T follicular helper cell (primary cell): ENCODE results near the gene LVRN.

Source experiments
- DNase-seq: peaks from one replicate; pipeline ENCODE4 v3.0.0-alpha.2; 2020; ENCODE audit warnings: low read depth

LVRN gene

DNA sequence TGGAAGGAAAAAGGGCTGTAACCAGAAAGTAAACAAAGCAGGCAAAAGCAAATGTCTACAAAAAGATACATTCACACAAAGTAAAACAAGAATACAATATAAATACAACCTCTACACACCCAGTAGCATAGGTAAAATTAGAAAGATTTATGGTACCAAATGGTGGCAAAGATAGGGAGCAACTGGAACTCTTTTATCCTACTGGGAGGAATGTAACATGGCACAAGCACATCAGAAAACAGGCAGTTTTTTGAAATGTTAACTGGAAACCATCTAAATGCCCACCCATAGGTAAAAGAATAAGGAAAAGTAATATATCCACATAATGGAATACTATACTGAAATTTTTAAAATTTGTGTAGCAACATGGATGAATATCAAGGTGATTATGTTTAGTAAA lies 61.3 kb downstream of the LVRN start:
- DNase-seq = no peak

DNA sequence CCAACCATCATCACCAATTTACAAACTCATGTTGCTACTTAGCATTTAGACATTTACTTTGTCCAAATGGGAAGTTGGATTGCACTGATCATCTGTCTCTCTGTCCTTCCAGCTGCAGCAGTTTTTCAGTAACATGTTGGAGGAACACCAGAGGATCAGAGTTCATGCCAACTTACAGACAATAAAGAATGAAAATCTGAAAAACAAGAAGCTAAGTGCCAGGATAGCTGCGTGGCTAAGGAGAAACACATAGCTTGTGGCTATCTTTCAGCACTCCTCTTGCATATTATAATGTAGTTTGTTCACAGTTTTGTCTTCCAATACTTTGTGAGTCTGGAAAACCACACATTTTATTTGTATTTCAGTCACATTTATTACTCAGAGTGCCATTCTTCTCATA lies 63.6 kb downstream of the LVRN start:
- DNase-seq = no peak

DNA sequence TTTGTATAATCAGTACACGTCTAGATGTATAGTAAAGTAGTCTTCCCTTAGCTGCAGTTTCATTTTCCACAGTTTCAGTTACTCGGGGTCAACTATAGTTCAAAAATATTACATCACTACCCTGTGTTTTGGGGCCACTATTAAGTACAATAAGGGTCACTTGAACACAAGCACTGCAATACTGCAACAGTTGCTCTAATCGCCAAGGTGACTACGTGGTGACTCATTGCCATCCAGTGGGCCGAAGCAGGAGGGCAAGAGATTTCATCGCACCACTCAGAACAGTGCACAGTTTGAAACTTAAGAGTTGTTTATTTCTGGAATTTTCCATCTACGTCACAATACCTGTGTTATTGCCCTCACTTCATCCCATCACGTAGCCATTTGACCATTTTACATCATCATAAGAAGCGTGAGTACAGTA lies 69.8 kb downstream of the LVRN start, which contains the start of gene ARL14EPL:
TSS of gene ARL14EPL (plus strand) at position 379 of the 424 bp plus-strand sequence. CDS start 18,994 bp downstream, outside the sequence.
- no peak for DNase-seq

DNA sequence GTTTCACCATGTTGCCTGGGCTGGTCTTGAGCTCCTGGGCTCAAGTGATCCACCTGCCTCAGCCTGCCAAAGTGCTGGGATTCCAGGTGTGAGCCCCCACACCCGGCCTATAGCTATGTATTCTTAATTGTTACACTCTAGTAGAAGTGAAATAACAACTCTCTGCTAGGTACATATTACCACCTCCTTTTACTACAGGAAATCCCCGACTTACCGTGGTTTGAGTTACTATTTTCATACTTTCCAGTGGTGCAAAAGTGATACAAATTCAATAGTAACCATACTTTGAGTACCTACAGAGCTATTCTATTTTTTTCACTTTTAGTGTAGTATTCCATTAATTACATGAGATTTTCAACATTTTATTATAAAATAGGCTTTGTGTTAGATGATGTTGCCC lies 70.7 kb downstream of the LVRN start:
- DNase-seq = no peak

DNA sequence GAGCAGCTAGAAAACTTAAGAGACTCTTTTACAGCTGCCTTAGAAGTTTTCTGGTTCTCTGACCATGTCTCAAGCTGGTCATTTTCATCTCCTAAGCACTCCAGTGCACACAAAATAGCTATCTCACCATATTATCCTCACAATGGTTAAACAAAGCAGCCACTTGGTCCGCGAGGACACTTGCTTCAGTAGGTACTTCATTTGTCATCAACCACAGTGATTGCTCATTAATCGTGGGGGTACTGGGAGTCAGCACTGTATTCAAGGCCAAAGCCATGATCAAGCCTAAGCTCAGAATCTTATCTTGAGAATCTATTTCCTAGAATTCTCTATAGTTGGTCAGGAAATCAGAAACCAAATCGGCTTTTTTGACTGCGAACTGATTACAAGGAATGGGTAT lies 72.8 kb downstream of the LVRN start:
- no peak for DNase-seq

DNA sequence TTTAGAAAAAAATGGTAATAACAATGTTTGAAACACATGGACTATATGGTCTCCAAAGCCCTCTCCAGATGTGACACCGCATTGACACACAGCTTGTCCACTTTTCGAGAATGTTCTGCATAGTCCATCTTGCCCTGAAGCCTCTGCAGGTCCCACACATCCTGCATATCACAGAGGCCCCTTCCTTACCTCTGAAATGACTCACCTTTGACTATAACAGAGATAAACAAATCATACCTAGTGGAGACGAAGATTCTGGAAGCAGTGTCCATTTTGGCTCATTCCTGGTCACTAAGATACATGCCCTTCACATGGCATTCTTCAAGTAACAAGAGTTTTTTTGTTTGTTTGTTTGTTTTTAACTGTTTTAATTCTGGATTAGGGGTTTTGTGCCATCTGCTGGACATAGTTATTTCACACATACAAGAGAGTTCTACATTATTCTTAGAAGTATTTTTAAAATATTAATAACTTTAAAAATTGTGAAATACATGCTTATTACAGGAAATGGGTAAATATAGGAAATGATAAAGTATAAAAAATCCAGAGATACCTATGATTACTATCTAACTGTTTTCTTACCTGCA lies 75.1 kb downstream of the LVRN start:
- DNase-seq = no peak

DNA sequence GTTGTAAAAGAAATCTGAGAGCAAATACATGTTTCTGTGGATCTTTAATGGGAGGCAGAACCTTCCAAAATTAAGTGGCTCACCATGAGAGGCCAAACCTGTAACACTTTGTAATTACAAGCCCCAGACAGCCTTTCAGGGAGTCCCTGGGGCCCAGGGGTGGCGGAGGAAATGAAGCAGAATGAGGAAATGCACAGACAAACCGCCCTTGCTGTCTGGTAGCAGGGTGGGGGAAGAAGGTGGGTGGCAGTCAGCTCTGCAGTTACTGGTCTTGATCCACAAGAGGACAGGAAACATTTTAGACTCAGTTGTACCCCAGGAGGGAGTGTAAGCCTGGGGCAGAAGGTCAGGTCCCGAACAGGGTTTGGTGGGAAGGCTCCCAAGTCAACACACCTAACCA lies 76.5 kb downstream of the LVRN start:
- no peak for DNase-seq

DNA sequence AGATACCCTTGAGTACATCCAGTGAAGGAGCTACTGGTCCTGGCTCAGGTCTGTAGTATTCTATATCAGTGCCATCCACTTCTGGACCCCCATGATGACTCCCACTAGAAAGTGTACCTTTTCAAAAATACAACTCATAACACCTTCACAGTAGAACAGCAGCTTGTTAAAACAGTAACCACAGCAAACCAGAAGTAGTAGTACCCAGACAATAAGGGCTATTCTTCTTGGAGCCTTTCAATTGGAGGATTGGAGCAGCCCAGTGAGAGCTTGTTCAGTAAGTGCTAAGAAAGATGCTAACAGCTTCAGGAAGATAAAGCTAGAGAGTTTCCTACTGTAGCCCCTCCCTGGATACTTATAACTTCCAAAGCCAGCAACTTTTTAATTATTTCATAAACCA lies 80.1 kb downstream of the LVRN start:
- no peak for DNase-seq

DNA sequence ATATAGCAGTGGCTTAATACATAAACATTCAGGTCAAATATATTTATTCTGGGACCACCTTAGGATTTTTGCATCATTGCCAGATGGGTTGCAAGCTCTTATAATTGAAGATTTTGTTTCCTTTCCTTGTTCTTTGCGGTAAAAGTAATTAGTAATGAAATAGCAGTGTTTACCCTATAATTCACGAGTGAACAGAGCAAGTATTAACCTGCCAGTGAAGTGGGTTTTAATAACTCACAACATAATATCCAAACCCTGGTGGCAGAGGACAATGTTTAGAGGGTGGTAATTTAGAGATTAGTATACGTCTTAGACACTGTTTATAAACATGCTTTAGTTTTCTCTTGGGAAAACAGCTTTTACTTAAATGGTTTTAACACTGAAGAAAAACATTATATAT lies 81.8 kb downstream of the LVRN start:
- DNase-seq = no peak

DNA sequence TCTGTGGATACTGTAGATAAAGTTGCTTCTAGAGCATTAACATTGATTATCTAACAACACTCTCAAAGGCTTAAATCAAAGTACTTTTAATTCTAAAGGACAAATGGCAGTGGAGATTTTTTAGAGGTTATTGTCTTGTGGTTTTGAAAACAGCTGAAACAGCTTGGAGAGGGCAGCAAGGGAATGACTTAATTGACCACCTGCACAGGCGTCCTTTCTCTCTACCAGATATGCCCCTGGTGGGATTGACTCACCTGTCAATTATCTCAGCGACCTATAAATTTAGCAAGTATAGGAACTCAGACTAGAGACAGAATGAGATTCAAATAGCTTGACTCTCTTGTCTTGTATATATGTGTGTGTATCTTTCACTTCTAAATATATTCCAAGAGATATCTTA lies 83.5 kb downstream of the LVRN start:
- no peak for DNase-seq

DNA sequence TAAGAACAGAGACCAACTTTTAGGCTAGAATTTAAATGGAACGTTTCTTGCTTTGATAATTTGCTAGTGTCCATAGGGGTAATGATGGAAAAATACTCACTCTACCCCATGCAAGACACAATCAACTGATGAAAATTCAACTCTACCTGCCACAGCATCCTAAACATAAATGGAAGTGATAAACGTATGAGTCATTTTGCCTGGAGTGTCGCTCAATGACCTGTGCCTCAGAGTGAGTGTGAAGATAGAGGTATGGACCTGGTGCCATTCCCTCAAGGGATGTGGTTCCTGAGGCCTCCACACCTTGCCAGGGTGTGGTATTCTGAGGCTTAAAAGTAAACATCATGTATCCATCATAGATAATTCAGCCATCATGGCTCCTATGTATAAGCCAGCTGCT lies 84.0 kb downstream of the LVRN start:
- no peak for DNase-seq

DNA sequence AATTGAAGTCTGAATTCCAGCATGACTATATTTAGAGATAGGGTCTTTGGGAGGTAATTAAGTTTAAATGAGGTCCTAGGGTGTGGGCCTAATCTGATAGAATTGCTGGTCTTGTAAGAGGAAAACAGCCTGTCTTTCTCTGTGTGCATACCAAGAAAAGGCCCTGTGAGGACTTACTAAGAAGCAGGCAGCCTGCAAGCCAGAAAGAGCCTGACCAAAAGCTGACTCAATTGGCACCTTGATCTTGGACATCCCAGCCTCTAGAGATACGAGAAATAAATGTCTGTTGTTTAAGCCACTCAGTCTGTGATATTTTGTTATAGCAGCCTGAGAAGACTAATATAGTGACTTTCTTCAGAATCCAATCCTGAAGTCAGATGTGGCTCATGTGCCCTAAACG lies 84.5 kb downstream of the LVRN start:
- DNase-seq = no peak

DNA sequence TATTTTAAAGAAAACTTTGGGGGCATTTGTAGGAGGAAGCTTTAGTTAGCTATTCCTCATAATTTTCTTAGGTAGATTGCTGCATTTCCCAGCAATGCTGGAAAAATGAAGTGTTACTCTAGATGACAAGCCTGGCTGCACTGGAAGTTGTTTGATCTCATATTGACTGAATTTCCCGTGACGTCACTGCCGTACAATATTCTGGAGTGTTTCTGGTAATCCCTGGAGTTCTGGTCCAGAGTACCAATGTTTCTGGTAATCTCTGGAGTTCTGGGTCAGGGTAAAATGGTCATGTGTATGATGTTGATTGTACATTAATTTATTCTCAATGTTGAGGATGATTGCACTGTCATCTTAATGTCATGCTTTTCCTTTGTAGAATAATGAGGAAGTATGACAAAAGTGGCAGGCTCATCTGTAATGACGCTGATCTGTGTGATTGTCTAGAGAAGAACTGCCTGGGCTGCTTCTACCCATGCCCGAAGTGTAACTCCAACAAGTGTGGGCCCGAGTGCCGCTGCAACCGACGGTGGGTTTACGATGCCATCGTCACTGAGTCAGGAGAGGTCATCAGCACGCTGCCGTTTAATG lies 96.2 kb downstream of the LVRN start:
- no peak for DNase-seq

DNA sequence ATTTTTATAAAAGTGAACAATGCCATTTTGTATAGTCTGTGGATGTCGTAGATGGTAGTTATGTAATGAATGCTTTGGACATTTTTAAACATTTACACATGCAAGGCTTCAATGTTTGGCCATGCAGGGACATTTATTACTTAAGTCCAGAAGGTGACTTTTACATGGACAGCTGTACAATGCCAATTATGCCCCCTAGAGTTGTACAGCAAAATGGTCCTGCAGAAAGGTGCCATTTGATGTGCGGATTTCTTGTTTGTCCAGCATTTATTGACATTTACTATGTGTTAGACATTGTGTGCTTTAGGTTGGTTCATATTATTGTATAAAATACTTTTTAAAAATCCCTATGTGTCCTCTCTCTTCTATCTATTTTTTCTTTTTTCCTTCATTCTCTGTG lies 100.1 kb downstream of the LVRN start:
- DNase-seq = no peak

DNA sequence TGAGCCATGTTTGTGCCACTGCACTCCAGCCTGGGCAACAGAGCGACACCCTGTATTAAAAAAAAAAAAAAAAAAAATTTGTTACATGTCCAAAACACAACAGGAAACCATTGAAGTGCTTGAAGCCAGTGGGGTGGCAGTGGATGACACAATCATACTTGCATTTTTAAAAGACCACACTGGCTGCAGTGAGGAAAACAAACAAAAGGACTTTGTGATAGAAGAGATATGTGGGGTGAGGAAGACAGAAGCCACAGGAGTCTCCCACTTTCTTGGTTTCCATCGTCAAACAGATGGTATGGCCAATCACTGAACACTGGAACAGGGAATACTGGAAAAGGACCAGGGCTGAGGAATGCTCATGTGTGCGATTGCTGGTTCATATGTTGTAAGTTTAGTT lies 101.7 kb downstream of the LVRN start:
- DNase-seq = no peak

DNA sequence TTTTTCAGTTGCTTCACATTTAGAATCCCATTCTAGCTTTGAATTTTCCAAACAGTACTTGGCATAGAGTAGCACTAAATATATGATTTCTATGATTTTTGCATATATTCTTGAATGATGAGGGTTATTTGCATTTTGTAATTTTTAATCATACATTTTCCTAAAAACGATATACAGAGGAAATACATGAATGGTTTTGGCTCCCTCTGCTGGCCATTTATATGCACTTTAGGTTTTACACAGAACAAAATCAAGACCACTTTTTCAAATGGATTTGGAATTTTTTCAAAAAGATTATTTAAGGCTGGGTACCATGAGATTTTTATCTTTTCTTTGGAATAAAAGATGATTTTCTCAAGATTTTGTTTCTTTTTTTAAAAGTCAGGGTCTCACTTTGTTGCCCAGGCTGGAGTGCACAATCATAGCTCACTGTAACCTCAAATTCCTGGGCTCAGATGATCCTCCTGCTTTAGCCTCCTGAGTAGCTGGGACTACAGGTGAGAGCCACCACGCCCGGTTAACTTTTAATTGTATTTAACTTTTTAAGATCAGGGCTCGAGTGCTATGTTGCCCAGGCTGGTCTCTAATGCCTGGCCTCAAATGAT lies 105.9 kb downstream of the LVRN start:
- peak; percentile 17 for DNase-seq

DNA sequence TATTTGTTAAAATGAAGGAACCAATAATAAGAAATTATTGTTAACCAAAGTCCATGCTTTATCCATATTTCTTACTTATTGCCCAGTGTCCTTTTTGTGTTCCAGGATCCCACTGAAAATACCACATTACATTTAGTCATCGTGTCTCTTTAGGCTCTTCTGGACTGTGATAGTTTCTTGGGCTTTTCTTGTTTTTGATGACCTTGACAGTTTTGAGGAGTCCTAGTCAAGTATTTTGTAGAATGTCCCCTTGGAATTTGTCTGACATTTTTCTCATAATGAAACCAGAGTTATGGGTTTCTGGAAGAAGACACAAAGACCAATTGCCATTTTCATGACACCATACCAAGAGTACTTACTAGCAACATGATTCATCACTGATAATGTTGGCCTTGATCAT lies 108.9 kb downstream of the LVRN start:
- DNase-seq = no peak

DNA sequence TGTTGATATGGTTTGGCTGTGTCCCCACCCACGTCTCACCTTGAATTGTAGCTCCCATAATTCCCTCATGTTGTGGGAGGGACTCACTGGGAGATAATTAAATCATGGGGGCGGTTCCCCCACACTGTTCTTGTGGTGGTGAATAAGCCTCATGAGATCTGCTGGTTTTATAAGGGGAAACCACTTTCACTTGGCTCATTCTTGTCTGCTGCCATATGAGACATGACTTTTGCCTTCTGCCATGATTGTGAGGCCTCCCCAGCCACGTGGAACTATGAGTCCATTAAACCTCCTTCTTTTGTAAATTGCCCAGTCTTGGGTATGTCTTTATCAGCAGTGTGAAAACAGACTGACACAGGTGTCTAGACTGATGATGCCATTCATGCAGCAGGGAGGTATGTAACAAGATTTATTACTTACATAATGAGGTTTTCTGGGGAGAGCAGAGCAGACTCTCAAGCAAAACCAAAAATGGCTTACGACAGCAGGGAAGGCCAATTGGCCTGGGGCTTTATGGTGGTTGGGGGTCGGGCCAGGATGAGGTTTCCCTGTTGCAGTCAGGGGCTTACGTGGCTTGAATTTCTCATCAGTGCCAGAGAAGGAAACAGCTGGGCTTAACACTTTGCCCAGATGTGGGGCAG lies 113.0 kb downstream of the LVRN start:
- no peak for DNase-seq

DNA sequence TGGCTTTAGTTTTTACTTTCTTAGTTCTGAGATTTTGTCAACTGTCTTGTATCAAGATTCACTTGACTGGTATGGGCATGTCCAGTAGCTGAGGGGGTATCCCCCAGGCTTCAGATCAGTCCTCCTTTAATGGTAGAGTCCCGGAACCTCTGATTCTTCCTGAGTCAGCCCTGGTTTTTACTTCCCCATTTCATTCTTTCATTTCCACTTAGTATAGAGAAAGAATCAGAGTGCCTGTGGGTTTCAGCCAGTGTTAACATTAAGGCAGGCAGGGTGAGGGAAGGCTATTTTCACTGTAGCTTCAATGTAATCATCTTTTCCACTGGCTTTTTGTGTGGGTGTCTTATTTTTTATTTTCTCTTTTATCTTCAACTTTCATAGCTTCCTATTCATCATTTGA lies 114.2 kb downstream of the LVRN start:
- no peak for DNase-seq
